GM12878 (cell line): Measurements from ENCODE around the gene MCM3.

ENCODE experiments used
- EP300 ChIP-seq, 2 experiments: fragments of 150-350 bp in 1 of 2; IDR thresholded peaks; 2 replicates each; pipeline ENCODE4 v1.6.1; 2011 to 2012; ENCODE audit warnings: low read depth in 2 of 2, low read length in 2 of 2, borderline replicate concordance in 1 of 2, improper control_type of control experiment in 1 of 2, inconsistent platforms in 1 of 2; ENCODE audit not compliant: control insufficient read depth in 1 of 2
- JUNB ChIP-seq: IDR thresholded peaks from 2 replicates; pipeline ENCODE4 v1.6.1; 2016; ENCODE audit warnings: antibody characterized with exemption, mild to moderate bottlenecking
- POLR2A ChIP-seq: IDR thresholded peaks from 2 replicates; pipeline ENCODE4 v1.6.1; 2011; ENCODE audit warnings: low read depth, mild to moderate bottlenecking, low read length
- POLR2AphosphoS5 ChIP-seq: IDR thresholded peaks from 2 replicates; pipeline ENCODE4 v1.6.1; 2011; ENCODE audit warnings: mild to moderate bottlenecking, low read length, inconsistent platforms
- RFX5 ChIP-seq: IDR thresholded peaks from 2 replicates; pipeline ENCODE4 v1.6.1; 2011; ENCODE audit warnings: low read depth, low read length, improper control_type of control experiment
- SPI1 ChIP-seq: IDR thresholded peaks from 2 replicates; pipeline ENCODE4 v1.6.1; 2011; ENCODE audit warnings: low read depth, mild to moderate bottlenecking, low read length, moderate library complexity, borderline replicate concordance; ENCODE audit not compliant: insufficient read depth
- SRF ChIP-seq, 2 experiments: IDR thresholded peaks; 2 replicates each; pipeline ENCODE4 v1.6.1; 2011; ENCODE audit warnings: low read depth in 2 of 2, low read length in 2 of 2, mild to moderate bottlenecking in 1 of 2, moderate library complexity in 1 of 2
- SUPT20H ChIP-seq: IDR thresholded peaks from 2 replicates; pipeline ENCODE4 v1.6.1; 2011; ENCODE audit warnings: low read depth, mild to moderate bottlenecking, low read length, moderate library complexity, borderline replicate concordance; ENCODE audit not compliant: control insufficient read depth
- ZSCAN29 ChIP-seq: fragments of 450-650 bp; IDR thresholded peaks from 2 replicates; pipeline ENCODE4 v1.6.1; 2017; ENCODE audit warnings: mild to moderate bottlenecking, moderate library complexity
- TF ChIP-seq, protein P1 (sequence below), 3 experiments: IDR thresholded peaks in 2 of 3; conservative IDR thresholded peaks in 1 of 3; 2 replicates each; pipeline ENCODE4 v1.5.1; 2011; ENCODE audit warnings: low read depth in 3 of 3, low read length in 3 of 3, mild to moderate bottlenecking in 3 of 3, control low read depth in 2 of 3, moderate library complexity in 2 of 3, inconsistent platforms in 1 of 3, mixed read lengths in 1 of 3; ENCODE audit not compliant: control insufficient read depth in 2 of 3, insufficient read depth in 1 of 3; ENCODE audit errors: extremely low read depth in 1 of 3
- TF ChIP-seq, protein P2 (sequence below): fragments of 450-650 bp; IDR thresholded peaks from 2 replicates; pipeline ENCODE4 v1.6.1; 2017; ENCODE audit warnings: antibody characterized with exemption, mild to moderate bottlenecking, moderate library complexity
- TF ChIP-seq, protein P3 (sequence below): IDR thresholded peaks from 2 replicates; pipeline ENCODE4 v1.6.1; 2012; ENCODE audit warnings: low read depth, low read length, improper control_type of control experiment
- TF ChIP-seq, protein P4 (sequence below): IDR thresholded peaks from 2 replicates; pipeline ENCODE4 v1.6.1; 2011; ENCODE audit warnings: borderline replicate concordance, low read depth, mild to moderate bottlenecking, moderate library complexity, low read length; ENCODE audit not compliant: insufficient read depth, poor library complexity, severe bottlenecking
- TF ChIP-seq, protein P5 (sequence below): fragments of 150-350 bp; IDR thresholded peaks from 2 replicates; pipeline ENCODE4 v1.6.1; 2016; ENCODE audit warnings: low read depth, low read length

DNA sequence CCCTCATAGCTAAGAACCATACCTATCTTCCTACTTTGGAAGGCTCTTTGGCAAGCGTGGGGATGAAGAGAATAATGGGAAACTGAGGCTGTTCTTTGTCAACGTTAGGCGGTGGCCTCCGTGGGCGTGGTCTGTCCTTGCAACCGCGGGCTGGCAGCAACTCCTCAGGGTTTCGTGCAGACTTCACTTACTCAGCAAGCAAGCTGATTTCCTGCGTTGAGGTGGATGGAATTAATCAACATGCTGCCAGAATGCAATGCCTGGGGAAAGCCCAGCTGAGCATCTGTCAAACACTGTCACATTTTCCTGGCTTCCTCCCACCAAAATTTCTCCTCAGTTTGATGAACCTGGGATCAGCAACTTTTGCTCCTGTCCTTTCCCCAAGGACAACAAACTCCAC is 31.0 kb downstream of the MCM3 start:
- TF ChIP-seq ZSCAN29 = no peak
- TF ChIP-seq, protein P1, sequence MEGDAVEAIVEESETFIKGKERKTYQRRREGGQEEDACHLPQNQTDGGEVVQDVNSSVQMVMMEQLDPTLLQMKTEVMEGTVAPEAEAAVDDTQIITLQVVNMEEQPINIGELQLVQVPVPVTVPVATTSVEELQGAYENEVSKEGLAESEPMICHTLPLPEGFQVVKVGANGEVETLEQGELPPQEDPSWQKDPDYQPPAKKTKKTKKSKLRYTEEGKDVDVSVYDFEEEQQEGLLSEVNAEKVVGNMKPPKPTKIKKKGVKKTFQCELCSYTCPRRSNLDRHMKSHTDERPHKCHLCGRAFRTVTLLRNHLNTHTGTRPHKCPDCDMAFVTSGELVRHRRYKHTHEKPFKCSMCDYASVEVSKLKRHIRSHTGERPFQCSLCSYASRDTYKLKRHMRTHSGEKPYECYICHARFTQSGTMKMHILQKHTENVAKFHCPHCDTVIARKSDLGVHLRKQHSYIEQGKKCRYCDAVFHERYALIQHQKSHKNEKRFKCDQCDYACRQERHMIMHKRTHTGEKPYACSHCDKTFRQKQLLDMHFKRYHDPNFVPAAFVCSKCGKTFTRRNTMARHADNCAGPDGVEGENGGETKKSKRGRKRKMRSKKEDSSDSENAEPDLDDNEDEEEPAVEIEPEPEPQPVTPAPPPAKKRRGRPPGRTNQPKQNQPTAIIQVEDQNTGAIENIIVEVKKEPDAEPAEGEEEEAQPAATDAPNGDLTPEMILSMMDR (IDR thresholded peaks at IDR 0.05 in 2 of 3, conservative IDR thresholded peaks at IDR 0.05 in 1 of 3; ENCODE audit: control insufficient read depth in 2 of 3, extremely low read depth in 1 of 3, insufficient read depth in 1 of 3, low read depth in 3 of 3, low read length in 3 of 3) = no peak
- TF ChIP-seq EP300 (IDR thresholded peaks at IDR 0.05; ENCODE audit: borderline replicate concordance in 1 of 2, control insufficient read depth in 1 of 2, low read depth in 2 of 2, low read length in 2 of 2) = no peak
- no peak for TF ChIP-seq POLR2AphosphoS5
- no peak for TF ChIP-seq RFX5
- no peak for TF ChIP-seq SRF (IDR thresholded peaks at IDR 0.05; ENCODE audit: low read depth in 2 of 2, low read length in 2 of 2)
- TF ChIP-seq, protein P2, sequence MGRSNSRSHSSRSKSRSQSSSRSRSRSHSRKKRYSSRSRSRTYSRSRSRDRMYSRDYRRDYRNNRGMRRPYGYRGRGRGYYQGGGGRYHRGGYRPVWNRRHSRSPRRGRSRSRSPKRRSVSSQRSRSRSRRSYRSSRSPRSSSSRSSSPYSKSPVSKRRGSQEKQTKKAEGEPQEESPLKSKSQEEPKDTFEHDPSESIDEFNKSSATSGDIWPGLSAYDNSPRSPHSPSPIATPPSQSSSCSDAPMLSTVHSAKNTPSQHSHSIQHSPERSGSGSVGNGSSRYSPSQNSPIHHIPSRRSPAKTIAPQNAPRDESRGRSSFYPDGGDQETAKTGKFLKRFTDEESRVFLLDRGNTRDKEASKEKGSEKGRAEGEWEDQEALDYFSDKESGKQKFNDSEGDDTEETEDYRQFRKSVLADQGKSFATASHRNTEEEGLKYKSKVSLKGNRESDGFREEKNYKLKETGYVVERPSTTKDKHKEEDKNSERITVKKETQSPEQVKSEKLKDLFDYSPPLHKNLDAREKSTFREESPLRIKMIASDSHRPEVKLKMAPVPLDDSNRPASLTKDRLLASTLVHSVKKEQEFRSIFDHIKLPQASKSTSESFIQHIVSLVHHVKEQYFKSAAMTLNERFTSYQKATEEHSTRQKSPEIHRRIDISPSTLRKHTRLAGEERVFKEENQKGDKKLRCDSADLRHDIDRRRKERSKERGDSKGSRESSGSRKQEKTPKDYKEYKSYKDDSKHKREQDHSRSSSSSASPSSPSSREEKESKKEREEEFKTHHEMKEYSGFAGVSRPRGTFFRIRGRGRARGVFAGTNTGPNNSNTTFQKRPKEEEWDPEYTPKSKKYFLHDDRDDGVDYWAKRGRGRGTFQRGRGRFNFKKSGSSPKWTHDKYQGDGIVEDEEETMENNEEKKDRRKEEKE = no peak
- TF ChIP-seq, protein P3, sequence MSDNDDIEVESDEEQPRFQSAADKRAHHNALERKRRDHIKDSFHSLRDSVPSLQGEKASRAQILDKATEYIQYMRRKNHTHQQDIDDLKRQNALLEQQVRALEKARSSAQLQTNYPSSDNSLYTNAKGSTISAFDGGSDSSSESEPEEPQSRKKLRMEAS = no peak
- TF ChIP-seq SPI1 = no peak
- TF ChIP-seq, protein P4, sequence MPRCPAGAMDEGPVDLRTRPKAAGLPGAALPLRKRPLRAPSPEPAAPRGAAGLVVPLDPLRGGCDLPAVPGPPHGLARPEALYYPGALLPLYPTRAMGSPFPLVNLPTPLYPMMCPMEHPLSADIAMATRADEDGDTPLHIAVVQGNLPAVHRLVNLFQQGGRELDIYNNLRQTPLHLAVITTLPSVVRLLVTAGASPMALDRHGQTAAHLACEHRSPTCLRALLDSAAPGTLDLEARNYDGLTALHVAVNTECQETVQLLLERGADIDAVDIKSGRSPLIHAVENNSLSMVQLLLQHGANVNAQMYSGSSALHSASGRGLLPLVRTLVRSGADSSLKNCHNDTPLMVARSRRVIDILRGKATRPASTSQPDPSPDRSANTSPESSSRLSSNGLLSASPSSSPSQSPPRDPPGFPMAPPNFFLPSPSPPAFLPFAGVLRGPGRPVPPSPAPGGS = no peak
- no peak for TF ChIP-seq JUNB
- no peak for TF ChIP-seq POLR2A
- TF ChIP-seq, protein P5, sequence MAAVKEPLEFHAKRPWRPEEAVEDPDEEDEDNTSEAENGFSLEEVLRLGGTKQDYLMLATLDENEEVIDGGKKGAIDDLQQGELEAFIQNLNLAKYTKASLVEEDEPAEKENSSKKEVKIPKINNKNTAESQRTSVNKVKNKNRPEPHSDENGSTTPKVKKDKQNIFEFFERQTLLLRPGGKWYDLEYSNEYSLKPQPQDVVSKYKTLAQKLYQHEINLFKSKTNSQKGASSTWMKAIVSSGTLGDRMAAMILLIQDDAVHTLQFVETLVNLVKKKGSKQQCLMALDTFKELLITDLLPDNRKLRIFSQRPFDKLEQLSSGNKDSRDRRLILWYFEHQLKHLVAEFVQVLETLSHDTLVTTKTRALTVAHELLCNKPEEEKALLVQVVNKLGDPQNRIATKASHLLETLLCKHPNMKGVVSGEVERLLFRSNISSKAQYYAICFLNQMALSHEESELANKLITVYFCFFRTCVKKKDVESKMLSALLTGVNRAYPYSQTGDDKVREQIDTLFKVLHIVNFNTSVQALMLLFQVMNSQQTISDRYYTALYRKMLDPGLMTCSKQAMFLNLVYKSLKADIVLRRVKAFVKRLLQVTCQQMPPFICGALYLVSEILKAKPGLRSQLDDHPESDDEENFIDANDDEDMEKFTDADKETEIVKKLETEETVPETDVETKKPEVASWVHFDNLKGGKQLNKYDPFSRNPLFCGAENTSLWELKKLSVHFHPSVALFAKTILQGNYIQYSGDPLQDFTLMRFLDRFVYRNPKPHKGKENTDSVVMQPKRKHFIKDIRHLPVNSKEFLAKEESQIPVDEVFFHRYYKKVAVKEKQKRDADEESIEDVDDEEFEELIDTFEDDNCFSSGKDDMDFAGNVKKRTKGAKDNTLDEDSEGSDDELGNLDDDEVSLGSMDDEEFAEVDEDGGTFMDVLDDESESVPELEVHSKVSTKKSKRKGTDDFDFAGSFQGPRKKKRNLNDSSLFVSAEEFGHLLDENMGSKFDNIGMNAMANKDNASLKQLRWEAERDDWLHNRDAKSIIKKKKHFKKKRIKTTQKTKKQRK = no peak
- TF ChIP-seq SUPT20H = no peak
